SK-N-SH treated with all-trans-retinoic acid at 6 μM for 48 hours (cell line): Measurements from ENCODE around the gene PTPRN2.

ENCODE experiments used
- ATAC-seq: fragments of 200-7000 bp; cut with Tn5 transposase; 3 replicates; pipeline ENCODE4 v1.9.1; 2020; ENCODE audit warnings: mild to moderate bottlenecking, moderate library complexity
- ARNTL ChIP-seq: fragments of 450-650 bp; formaldehyde crosslinking; IDR thresholded peaks from 2 replicates; pipeline ENCODE4 v1.5.0; 2020; ENCODE audit warnings: low read depth, mild to moderate bottlenecking, moderate library complexity, borderline replicate concordance
- BACH2 ChIP-seq: fragments of 250-450 bp; sonication (Bioruptor Pico); IDR thresholded peaks from 2 replicates; pipeline ENCODE4 v1.9.0; 2021; ENCODE audit warnings: mild to moderate bottlenecking, borderline replicate concordance
- CSDC2 ChIP-seq: fragments of 250-450 bp; sonication (Bioruptor Pico); IDR thresholded peaks from 2 replicates; pipeline ENCODE4 v1.5.0; 2020; ENCODE audit warnings: mild to moderate bottlenecking, moderate library complexity
- CSRNP3 ChIP-seq: fragments of 250-450 bp; sonication (Bioruptor Pico); IDR thresholded peaks from 2 replicates; pipeline ENCODE4 v1.5.1; 2021; ENCODE audit warnings: mild to moderate bottlenecking, moderate library complexity
- GLIS3 ChIP-seq: fragments of 250-450 bp; sonication (Bioruptor Pico); IDR thresholded peaks from 2 replicates; pipeline ENCODE4 v1.5.0; 2020; ENCODE audit warnings: mild to moderate bottlenecking, moderate library complexity
- ISL1 ChIP-seq: fragments of 250-450 bp; sonication (Bioruptor Pico); IDR thresholded peaks from 2 replicates; pipeline ENCODE4 v2.1.2; 2022; ENCODE audit warnings: mild to moderate bottlenecking, moderate library complexity
- OSR1 ChIP-seq: fragments of 250-450 bp; sonication (Bioruptor Pico); IDR thresholded peaks from 2 replicates; pipeline ENCODE4 v1.8.0; 2022; ENCODE audit warnings: moderate library complexity, mild to moderate bottlenecking, inconsistent platforms
- PATZ1 ChIP-seq: fragments of 250-450 bp; sonication (Bioruptor Pico); IDR thresholded peaks from 2 replicates; pipeline ENCODE4 v1.8.0; 2020; ENCODE audit warnings: mild to moderate bottlenecking, moderate library complexity, borderline replicate concordance
- PPARA ChIP-seq: fragments of 250-450 bp; sonication (Bioruptor Pico); IDR thresholded peaks from 2 replicates; pipeline ENCODE4 v1.5.0; 2020; ENCODE audit warnings: mild to moderate bottlenecking, borderline replicate concordance
- RARB ChIP-seq: fragments of 250-450 bp; sonication (Bioruptor Pico); IDR thresholded peaks from 2 replicates; pipeline ENCODE4 v1.8.0; 2021; ENCODE audit warnings: mild to moderate bottlenecking, moderate library complexity
- SNAI2 ChIP-seq: fragments of 250-450 bp; sonication (Bioruptor Pico); IDR thresholded peaks from 2 replicates; pipeline ENCODE4 v1.5.0; 2020; ENCODE audit warnings: mild to moderate bottlenecking, moderate library complexity
- TCF4 ChIP-seq: fragments of 250-450 bp; sonication (Bioruptor Pico); IDR thresholded peaks from 2 replicates; pipeline ENCODE4 v1.8.0; 2021; ENCODE audit warnings: mild to moderate bottlenecking, moderate library complexity, borderline replicate concordance
- TOX ChIP-seq: fragments of 250-450 bp; sonication (Bioruptor Pico); IDR thresholded peaks from 2 replicates; pipeline ENCODE4 v1.8.0; 2021; ENCODE audit warnings: mild to moderate bottlenecking, moderate library complexity, borderline replicate concordance
- TSHZ2 ChIP-seq: fragments of 250-450 bp; sonication (Bioruptor Pico); IDR thresholded peaks from 2 replicates; pipeline ENCODE4 v1.5.0; 2020; ENCODE audit warnings: mild to moderate bottlenecking, moderate library complexity
- ZC3H10 ChIP-seq: fragments of 250-450 bp; sonication (Bioruptor Pico); IDR thresholded peaks from 2 replicates; pipeline ENCODE4 v1.5.1; 2021; ENCODE audit warnings: mild to moderate bottlenecking, moderate library complexity
- ZFP3 ChIP-seq: fragments of 250-450 bp; sonication (Bioruptor Pico); IDR thresholded peaks from 2 replicates; pipeline ENCODE4 v1.5.0; 2020; ENCODE audit warnings: mild to moderate bottlenecking, moderate library complexity
- ZFP30 ChIP-seq: fragments of 450-650 bp; formaldehyde crosslinking; IDR thresholded peaks from 2 replicates; pipeline ENCODE4 v1.5.0; 2022; ENCODE audit warnings: mild to moderate bottlenecking, moderate library complexity
- ZNF565 ChIP-seq: fragments of 450-650 bp; formaldehyde crosslinking; conservative IDR thresholded peaks from 2 replicates; pipeline ENCODE4 v1.5.0; 2020; ENCODE audit warnings: low read depth, mild to moderate bottlenecking, moderate library complexity
- ZNF70 ChIP-seq: fragments of 450-650 bp; formaldehyde crosslinking; IDR thresholded peaks from 2 replicates; pipeline ENCODE4 v1.5.0; 2020; ENCODE audit warnings: mild to moderate bottlenecking, moderate library complexity
- ZNF8 ChIP-seq: fragments of 450-650 bp; formaldehyde crosslinking; IDR thresholded peaks from 2 replicates; pipeline ENCODE4 v1.5.0; 2020; ENCODE audit warnings: mild to moderate bottlenecking, moderate library complexity
- TF ChIP-seq, protein P1 (sequence below): fragments of 250-450 bp; sonication (Bioruptor Pico); IDR thresholded peaks from 2 replicates; pipeline ENCODE4 v1.5.1; 2020; ENCODE audit warnings: low read depth, mild to moderate bottlenecking, moderate library complexity
- TF ChIP-seq, protein P2 (sequence below): fragments of 250-450 bp; sonication (Bioruptor Pico); IDR thresholded peaks from 2 replicates; pipeline ENCODE4 v1.8.0; 2021; ENCODE audit warnings: low read depth, mild to moderate bottlenecking, moderate library complexity, borderline replicate concordance

Gene PTPRN2

GRCh38 chr7:157652954-157653826, 934.4 kb downstream of the PTPRN2 start:
- TF ChIP-seq ZNF70 = no peak
- ATAC-seq = no peak; the same call in 2 of the 3 replicates

DNA sequence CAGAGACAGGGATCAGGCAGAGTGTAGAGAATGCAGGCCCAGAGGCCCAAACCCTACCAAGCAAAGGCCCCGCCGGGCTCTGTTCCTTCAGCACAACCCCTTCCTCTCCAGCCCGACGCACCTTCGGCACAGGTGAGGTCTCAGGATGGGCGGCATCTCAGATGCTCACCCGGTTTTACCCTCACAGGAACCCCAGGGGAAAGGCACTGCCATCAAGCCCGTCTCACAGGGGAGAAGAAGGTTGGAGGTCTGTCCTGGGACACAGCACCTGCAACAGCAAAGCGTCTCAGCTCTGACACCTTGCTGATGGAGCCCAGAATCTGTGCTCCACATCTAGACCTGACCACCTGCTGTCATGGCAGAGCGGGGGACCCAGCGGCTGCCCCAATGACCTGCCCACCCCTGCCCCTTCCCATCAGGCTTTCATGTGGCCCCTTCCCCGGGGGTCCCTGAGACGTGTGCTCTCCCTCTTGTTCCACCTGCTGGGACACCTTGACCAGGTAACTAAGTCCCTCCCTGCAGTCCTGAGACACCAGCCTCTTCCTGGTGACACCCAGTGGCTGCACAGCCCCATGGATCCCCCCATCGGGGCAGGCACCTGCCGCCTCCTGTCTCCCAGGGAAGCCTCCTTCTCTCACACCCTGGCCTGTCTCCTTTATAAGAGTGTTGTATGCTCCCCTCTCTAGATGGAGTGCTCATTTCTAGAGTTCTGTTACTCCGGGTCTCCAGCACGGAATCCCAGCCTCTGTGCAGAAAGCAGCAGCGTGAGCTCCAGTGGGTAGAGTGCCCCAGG, 935.3 kb downstream of the PTPRN2 start:
- TF ChIP-seq CSDC2 (CRISPR knock-in tag) (no peak), ZNF565 (CRISPR knock-in tag) (no peak), ZNF8 (no peak), ZFP30 (CRISPR knock-in tag) (no peak), CSRNP3 (CRISPR knock-in tag) (no peak), RARB (CRISPR knock-in tag) (no peak), ARNTL (CRISPR knock-in tag) (no peak), TOX (no peak), TCF4 (no peak), TSHZ2 (CRISPR knock-in tag) (no peak), ZC3H10 (CRISPR knock-in tag) (no peak), ZFP3 (CRISPR knock-in tag) (no peak), OSR1 (no peak), BACH2 (CRISPR knock-in tag) (no peak), ZNF70 (no peak), SNAI2 (CRISPR knock-in tag) (no peak), PPARA (CRISPR knock-in tag) (no peak), ISL1 (CRISPR knock-in tag) (no peak)
- TF ChIP-seq, protein P1, sequence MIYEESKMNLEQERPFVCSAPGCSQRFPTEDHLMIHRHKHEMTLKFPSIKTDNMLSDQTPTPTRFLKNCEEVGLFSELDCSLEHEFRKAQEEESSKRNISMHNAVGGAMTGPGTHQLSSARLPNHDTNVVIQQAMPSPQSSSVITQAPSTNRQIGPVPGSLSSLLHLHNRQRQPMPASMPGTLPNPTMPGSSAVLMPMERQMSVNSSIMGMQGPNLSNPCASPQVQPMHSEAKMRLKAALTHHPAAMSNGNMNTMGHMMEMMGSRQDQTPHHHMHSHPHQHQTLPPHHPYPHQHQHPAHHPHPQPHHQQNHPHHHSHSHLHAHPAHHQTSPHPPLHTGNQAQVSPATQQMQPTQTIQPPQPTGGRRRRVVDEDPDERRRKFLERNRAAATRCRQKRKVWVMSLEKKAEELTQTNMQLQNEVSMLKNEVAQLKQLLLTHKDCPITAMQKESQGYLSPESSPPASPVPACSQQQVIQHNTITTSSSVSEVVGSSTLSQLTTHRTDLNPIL = no peak
- TF ChIP-seq, protein P2, sequence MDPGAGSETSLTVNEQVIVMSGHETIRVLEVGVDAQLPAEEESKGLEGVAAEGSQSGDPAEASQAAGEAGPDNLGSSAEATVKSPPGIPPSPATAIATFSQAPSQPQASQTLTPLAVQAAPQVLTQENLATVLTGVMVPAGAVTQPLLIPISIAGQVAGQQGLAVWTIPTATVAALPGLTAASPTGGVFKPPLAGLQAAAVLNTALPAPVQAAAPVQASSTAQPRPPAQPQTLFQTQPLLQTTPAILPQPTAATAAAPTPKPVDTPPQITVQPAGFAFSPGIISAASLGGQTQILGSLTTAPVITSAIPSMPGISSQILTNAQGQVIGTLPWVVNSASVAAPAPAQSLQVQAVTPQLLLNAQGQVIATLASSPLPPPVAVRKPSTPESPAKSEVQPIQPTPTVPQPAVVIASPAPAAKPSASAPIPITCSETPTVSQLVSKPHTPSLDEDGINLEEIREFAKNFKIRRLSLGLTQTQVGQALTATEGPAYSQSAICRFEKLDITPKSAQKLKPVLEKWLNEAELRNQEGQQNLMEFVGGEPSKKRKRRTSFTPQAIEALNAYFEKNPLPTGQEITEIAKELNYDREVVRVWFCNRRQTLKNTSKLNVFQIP (CRISPR knock-in tag) = no peak
- no peak; the same call in 2 of the 3 replicates for ATAC-seq

DNA sequence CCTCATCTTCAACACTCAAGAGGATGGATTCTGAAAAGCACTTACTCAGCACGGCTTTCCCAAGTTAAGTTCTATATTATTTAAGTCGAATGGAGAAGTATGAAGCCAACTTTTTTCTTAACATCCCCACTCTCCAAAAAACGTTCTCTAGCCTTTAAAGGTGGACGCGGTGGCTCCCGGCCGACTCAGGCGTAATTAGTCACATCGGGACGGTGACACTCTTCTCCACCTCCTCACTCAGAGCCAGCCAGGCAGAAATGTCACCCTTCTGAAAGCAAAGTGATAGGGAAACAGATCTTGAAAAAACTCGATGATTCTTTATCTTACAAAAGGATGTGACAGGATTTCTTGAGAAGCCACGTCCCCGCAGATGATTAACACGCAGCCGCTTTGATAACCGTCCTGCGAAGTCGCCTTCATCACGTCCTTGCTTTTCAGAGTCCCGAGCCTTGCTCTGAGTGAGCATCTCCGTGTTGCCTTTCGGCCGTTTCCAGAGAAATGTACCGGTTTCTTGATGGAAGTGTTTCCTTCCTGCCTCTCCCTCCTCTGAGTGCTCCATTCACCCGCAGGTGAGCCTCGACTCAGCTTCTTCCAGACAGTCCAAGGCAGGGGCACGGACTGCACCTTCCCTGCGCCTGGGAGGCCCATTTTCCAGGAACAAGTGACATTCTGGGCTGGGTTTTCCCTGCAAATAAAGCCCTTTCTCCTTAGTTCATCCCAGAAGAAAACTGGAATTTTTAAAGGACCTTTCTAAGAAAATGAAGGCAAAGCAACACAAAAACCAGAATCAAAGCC, 936.1 kb downstream of the PTPRN2 start:
- no peak for ATAC-seq
- TF ChIP-seq GLIS3 (CRISPR knock-in tag) = no peak
- no peak for TF ChIP-seq OSR1
- TF ChIP-seq PATZ1 (CRISPR knock-in tag) = no peak
- TF ChIP-seq ARNTL (CRISPR knock-in tag) = no peak
- no peak for TF ChIP-seq CSRNP3 (CRISPR knock-in tag)
- TF ChIP-seq ZNF8 = no peak
- no peak for TF ChIP-seq CSDC2 (CRISPR knock-in tag)
- no peak for TF ChIP-seq ZNF565 (CRISPR knock-in tag)
